Kidney (tissue), 14 donors: Measurements from ENCODE around the gene CHST12. TPM values are rescaled to one million over a fixed set of nuclear protein-coding genes. Genes with fewer than 3 reads are reported as not detected.

Experiments used
- DNase-seq, 5 donors: peaks; one replicate each; pipeline ENCODE4 v3.0.0-alpha.2; 2013 to 2020
- FAIRE-seq: peaks from 2 replicates; lab custom pipeline; 2012; peaks lifted over from hg19 to GRCh38; lab: Jason Lieb, UNC
- H3K27ac ChIP-seq, 2 donors: one replicate each; pipeline ENCODE4 v1.7.0; 2013; ENCODE audit warnings: low read depth in 2 of 2, low read length in 2 of 2, inconsistent platforms in 1 of 2
- H3K27me3 ChIP-seq: one replicate; pipeline ENCODE4 v1.7.1; 2013; ENCODE audit warnings: low read length, inconsistent platforms; ENCODE audit not compliant: control insufficient read depth, insufficient read depth
- H3K36me3 ChIP-seq, 3 donors: one replicate each; pipeline versions ENCODE4 v1.7.0 to v1.7.1; 2013; ENCODE audit warnings: low read length in 3 of 3, control low read depth in 1 of 3, inconsistent platforms in 1 of 3; ENCODE audit not compliant: insufficient read depth in 3 of 3, control insufficient read depth in 2 of 3
- H3K4me1 ChIP-seq, 3 donors: one replicate each; pipeline versions ENCODE4 v1.7.0 to v1.7.1; 2013; ENCODE audit warnings: low read length in 3 of 3, inconsistent platforms in 1 of 3, low read depth in 1 of 3; ENCODE audit not compliant: control insufficient read depth in 2 of 3, insufficient read depth in 2 of 3
- H3K4me3 ChIP-seq, 3 donors: one replicate each; pipeline versions ENCODE4 v1.7.0 to v1.8.1; 2013; ENCODE audit warnings: low read length in 3 of 3, control low read depth in 1 of 3, inconsistent platforms in 1 of 3
- H3K9ac ChIP-seq, 3 donors: one replicate each; pipeline versions ENCODE4 v1.7.0 to v1.7.1; 2013; ENCODE audit warnings: low read length in 3 of 3, control low read depth in 1 of 3, inconsistent platforms in 1 of 3
- H3K9me3 ChIP-seq, 3 donors: one replicate each; pipeline versions ENCODE4 v1.7.0 to v1.7.1; 2013; ENCODE audit warnings: low read length in 3 of 3, control low read depth in 1 of 3, inconsistent platforms in 1 of 3; ENCODE audit not compliant: control insufficient read depth in 2 of 3, insufficient read depth in 1 of 3
- CTCF ChIP-seq: IDR thresholded peaks from 3 replicates; pipeline ENCODE4 v1.5.1; 2012; ENCODE audit warnings: mild to moderate bottlenecking, moderate library complexity, borderline replicate concordance; ENCODE audit not compliant: insufficient read depth; ENCODE audit errors: extremely low read depth
- intact Hi-C: fragments of 100-400 bp; cut with DNase I; formaldehyde crosslinking; loops from one replicate; pipeline ENCODE4 v1.11.1; 2022
- polyA plus RNA-seq: library from polyadenylated mRNA; stranded (reverse); fragments of 350-450 nt; fragmentation: Illumina TruSeq; extraction: RNeasy Lipid Tissue Mini Kit (QIAGEN cat#74804); gene quantifications from one replicate; pipeline ENCODE4 v1.2.3, GENCODE V29; 2014; ENCODE audit warnings: low read depth, low replicate concordance; ENCODE audit not compliant: insufficient read depth
- total RNA-seq: library from RNA; stranded (reverse); fragmentation: NEBNext Ultra II Directional; extraction: Animal tissue kit (Norgen Biotek cat#: 25700); gene quantifications from one replicate; pipeline ENCODE4 v1.2.1, GENCODE V29; 2021
- donor health status: control.
- donor health status: control.
- donor health status: control.
- donor health status: control.
- donor health status: control.
- donor health status: DM: yes; HTN: yes; CAD: no.
- donor health status: Normal renal cell carcinoma (clear cell type).

Gene CHST12
- total and polyA plus RNA-seq, 2 donors from 2014 or later = 16.3 to 25.6 TPM

GRCh38 chr7:2354939-2355704 lies 48.3 kb upstream of the CHST12 start:
- intact Hi-C loops = no loop called here
- no peaks in the 10 kb centered on the region for H3K9me3 ChIP-seq
- H3K9ac ChIP-seq = peak overlapping the region; percentile 37 to 76 (median 73)
- peaks cover 0 to 18% (median 6%) of the 10 kb centered on the region in 3 donors for H3K4me1 ChIP-seq
- H3K27ac ChIP-seq = no peak overlapping the region
- FAIRE-seq (no peak), DNase-seq (peak in 2 of 5 donors; percentile 23 to 58)
- TF ChIP-seq CTCF = no peak
- H3K36me3 ChIP-seq = peaks cover 2 to 5% (median 4%) of the 10 kb centered on the region in 3 donors
- H3K4me3 ChIP-seq = peak overlapping the region; percentile 64 to 89 (median 89)
- H3K27me3 ChIP-seq = no peaks in the 10 kb centered on the region

GRCh38 chr7:2355705-2356008 lies 47.8 kb upstream of the CHST12 start:
- no peaks in the 10 kb centered on the region for H3K27me3 ChIP-seq
- DNase-seq = no peak
- intact Hi-C loops = no loop called here
- no peak for TF ChIP-seq CTCF
- H3K27ac ChIP-seq = no peak overlapping the region
- peak overlapping the region; percentile 37 to 76 (median 73) for H3K9ac ChIP-seq
- FAIRE-seq = no peak
- peak overlapping the region; percentile 64 to 89 (median 89) for H3K4me3 ChIP-seq
- peaks cover 2 to 7% (median 4%) of the 10 kb centered on the region in 3 donors for H3K36me3 ChIP-seq
- H3K9me3 ChIP-seq = no peaks in the 10 kb centered on the region
- H3K4me1 ChIP-seq = peaks cover 0 to 18% (median 6%) of the 10 kb centered on the region in 3 donors

GRCh38 chr7:2357165-2357564 lies 46.2 kb upstream of the CHST12 start:
- Histone ChIP-seq H3K9ac (no peak overlapping the region), H3K36me3 (peaks cover 2 to 13% (median 6%) of the 10 kb centered on the region in 3 donors), H3K4me1 (peaks cover 0 to 18% (median 6%) of the 10 kb centered on the region in 3 donors), H3K4me3 (no peak overlapping the region), H3K9me3 (no peaks in the 10 kb centered on the region), H3K27ac (no peak overlapping the region), H3K27me3 (no peaks in the 10 kb centered on the region)
- DNase-seq = no peak
- no peak for TF ChIP-seq CTCF
- no peak for FAIRE-seq
- intact Hi-C loops = no loop called here
